HG02798 (cell line): ENCODE measurements around the gene CALD1.

Source experiments
- ATAC-seq: cut with Tn5 transposase; IDR thresholded peaks from one replicate; pipeline ENCODE4 v1.9.1; 2021; ENCODE audit warnings: mild to moderate bottlenecking; ENCODE audit not compliant: unreplicated experiment, poor library complexity

Gene CALD1

GRCh38 chr7:134986363-134987251 lies 207.2 kb downstream of the CALD1 start, which contains the start of gene AGBL3:
AGBL3 (plus strand) TSS chr7:134986508; CDS start chr7:134987934, 1,426 bp downstream.
- ATAC-seq: peak; percentile 88

GRCh38 chr7:134988161-134988560 lies 208.7 kb downstream of the CALD1 start:
- ATAC-seq: no peak

GRCh38 chr7:134991469-134992339 lies 212.3 kb downstream of the CALD1 start:
- no peak for ATAC-seq

- ATAC-seq: peak; percentile 49
These were observed 213.3 kb downstream of the CALD1 start for GRCh38 chr7:134992626-134993179.

GRCh38 chr7:134993877-134994456 lies 214.5 kb downstream of the CALD1 start:
- no peak for ATAC-seq

GRCh38 chr7:134995239-134996096 lies 216.0 kb downstream of the CALD1 start:
- peak; percentile 65 for ATAC-seq

GRCh38 chr7:134996097-134996550 lies 216.7 kb downstream of the CALD1 start:
- ATAC-seq: peak; percentile 53

GRCh38 chr7:134997214-134997885 lies 217.9 kb downstream of the CALD1 start:
- no peak for ATAC-seq

GRCh38 chr7:134999136-134999535 lies 219.7 kb downstream of the CALD1 start:
- no peak for ATAC-seq

- ATAC-seq: no peak
These were observed 222.1 kb downstream of the CALD1 start for GRCh38 chr7:135001390-135002165.

- no peak for ATAC-seq
These were observed 232.8 kb downstream of the CALD1 start for GRCh38 chr7:135012229-135012628.
